B cell (primary cell): ENCODE data around the gene KCTD18. TPM values are rescaled to one million over a fixed set of nuclear protein-coding genes. Genes with fewer than 3 reads are reported as not detected.

Experiments used
- ATAC-seq: fragments of 200-7000 bp; cut with Tn5 transposase; one replicate; pipeline ENCODE4 v1.10.0; 2021; ENCODE audit warnings: low read depth, mild to moderate bottlenecking, moderate number of reproducible peaks, moderate library complexity
- CTCF ChIA-PET: fragments of 350-600 bp; sonication (Branson Sonifier 250); formaldehyde crosslinking; loops from one replicate; lab custom pipeline; 2021; ENCODE audit warnings: antibody characterized with exemption, inconsistent platforms; lab: Charles Lee
- POLR2A ChIA-PET: fragments of 350-600 bp; sonication (Branson Sonifier 250); formaldehyde crosslinking; loops from one replicate; lab custom pipeline; 2021; ENCODE audit warnings: antibody characterized with exemption; lab: Charles Lee
- DNase-seq: peaks from one replicate; pipeline ENCODE4 v3.0.0; 2013
- H2AFZ ChIP-seq: 2 replicates; pipeline ENCODE4 v1.6.1; 2012; ENCODE audit warnings: mild to moderate bottlenecking, low read depth, low read length; ENCODE audit not compliant: insufficient read depth, poor library complexity, severe bottlenecking
- H3K27ac ChIP-seq, 2 donors: 1 replicate in 1 of 2; 2 replicates in 1 of 2; pipeline ENCODE4 v1.5.1; 2012 to 2013; ENCODE audit warnings: low read length in 2 of 2, mild to moderate bottlenecking in 2 of 2, moderate library complexity in 1 of 2
- H3K27me3 ChIP-seq, 4 experiments: fragments of 200-600 bp in 1 of 4; sonication (generic) in 1 of 4; replicated peaks in 1 of 4; 1 replicate in 2 of 4; 2 replicates in 2 of 4; pipeline versions ENCODE4 v1.6.1 to v1.7.0; 2013 to 2016; ENCODE audit warnings: low read length in 3 of 4, mild to moderate bottlenecking in 2 of 4, mixed read lengths in 1 of 4, moderate library complexity in 1 of 4; ENCODE audit not compliant: insufficient read depth in 4 of 4, control insufficient read depth in 3 of 4; ENCODE audit errors: control extremely low read depth in 1 of 4
- H3K36me3 ChIP-seq, 2 experiments: replicated peaks in 1 of 2; 1 replicate in 1 of 2; 2 replicates in 1 of 2; pipeline versions ENCODE4 v1.6.1 to v1.7.1; 2013; ENCODE audit warnings: low read length in 1 of 2; ENCODE audit not compliant: insufficient read depth in 2 of 2, control insufficient read depth in 1 of 2; ENCODE audit errors: control extremely low read depth in 1 of 2, extremely low read depth in 1 of 2
- H3K4me1 ChIP-seq, 2 donors: fragments of 200-600 bp in 1 of 2; sonication (generic) in 1 of 2; 1 replicate in 1 of 2; 2 replicates in 1 of 2; pipeline versions ENCODE4 v1.5.1 to v1.6.1; 2013 to 2017; ENCODE audit warnings: low read length in 2 of 2; ENCODE audit not compliant: control insufficient read depth in 2 of 2, insufficient read depth in 2 of 2
- H3K4me2 ChIP-seq: replicated peaks from 2 replicates; pipeline ENCODE3; 2012; ENCODE audit warnings: mild to moderate bottlenecking, low read depth, low read length; ENCODE audit not compliant: poor library complexity, severe bottlenecking
- H3K4me3 ChIP-seq, 5 experiments: fragments of 200-600 bp in 1 of 5; sonication (generic) in 1 of 5; 1 replicate in 3 of 5; 2 replicates in 2 of 5; pipeline versions ENCODE4 v1.5.1 to v1.7.0; 2011 to 2016; ENCODE audit warnings: low read length in 4 of 5, mild to moderate bottlenecking in 4 of 5, low read depth in 2 of 5, control low read depth in 1 of 5, moderate library complexity in 1 of 5; ENCODE audit not compliant: insufficient read depth in 1 of 5; ENCODE audit errors: control extremely low read depth in 1 of 5, extremely low read depth in 1 of 5
- H3K79me2 ChIP-seq: fragments of 200-600 bp; sonication (generic); one replicate; pipeline ENCODE4 v1.6.0; 2016; ENCODE audit warnings: low read length; ENCODE audit not compliant: control insufficient read depth, insufficient read depth
- H3K9ac ChIP-seq: fragments of 200-600 bp; sonication (generic); 2 replicates; pipeline ENCODE4 v1.6.1; 2017; ENCODE audit warnings: mild to moderate bottlenecking, low read length, moderate library complexity
- H3K9me3 ChIP-seq, 3 donors: one replicate each; pipeline versions ENCODE4 v1.6.1 to v1.7.1; 2013; ENCODE audit warnings: low read length in 2 of 3; ENCODE audit not compliant: control insufficient read depth in 2 of 3, insufficient read depth in 1 of 3; ENCODE audit errors: control extremely low read depth in 1 of 3
- H4K20me1 ChIP-seq: 2 replicates; pipeline ENCODE4 v1.6.0; 2012; ENCODE audit warnings: mild to moderate bottlenecking, low read length; ENCODE audit not compliant: insufficient read depth, control insufficient read depth, poor library complexity, severe bottlenecking
- H3K27ac Mint-ChIP-seq: one replicate; pipeline ENCODE4 v1.8.0; 2021; ENCODE audit warnings: mixed read lengths
- H3K27me3 Mint-ChIP-seq: one replicate; pipeline ENCODE4 v1.8.0; 2021; ENCODE audit warnings: mixed read lengths
- H3K4me1 Mint-ChIP-seq: one replicate; pipeline ENCODE4 v1.8.0; 2021; ENCODE audit warnings: mixed read lengths
- H3K4me3 Mint-ChIP-seq: one replicate; pipeline ENCODE4 v1.8.0; 2021; ENCODE audit warnings: mixed read lengths
- H3K9me3 Mint-ChIP-seq: one replicate; pipeline ENCODE4 v1.8.0; 2022; ENCODE audit warnings: mixed read lengths; ENCODE audit not compliant: insufficient read depth
- EZH2 ChIP-seq: IDR thresholded peaks from 2 replicates; pipeline ENCODE4 v1.6.1; 2012; ENCODE audit warnings: borderline replicate concordance, low read depth, mild to moderate bottlenecking, moderate library complexity, low read length; ENCODE audit not compliant: insufficient read depth, poor library complexity, severe bottlenecking
- WGBS: methylation state at CpG from one replicate; pipeline ENCODE4 v1.1.5; 2013; ENCODE audit warnings: missing lambda C conversion rate; ENCODE audit not compliant: insufficient coverage; 5-methylcytosine and 5-hydroxymethylcytosine counted together
- intact Hi-C: fragments of 100-400 bp; cut with micrococcal nuclease; formaldehyde crosslinking; loops from one replicate; pipeline ENCODE4 v1.10.0; 2022
- polyA plus RNA-seq: library from polyadenylated mRNA; depleted of rRNA; stranded (reverse); fragments of >200 nt; gene quantifications from 2 replicates; pipeline ENCODE4 v1.2.3, GENCODE V29; 2012
- total RNA-seq, 2 donors: library from RNA; stranded (reverse); fragments of 120-200 nt in 1 of 2; gene quantifications; 1 replicate in 1 of 2; 2 replicates in 1 of 2; pipeline versions ENCODE4 v1.2.3 to v1.2.4, GENCODE V29; 2013 to 2022
- TF ChIP-seq, protein P1 (sequence below): fragments of 200-600 bp; IDR thresholded peaks from one replicate; pipeline ENCODE4 v1.8.0; 2022; ENCODE audit warnings: antibody characterized with exemption, mild to moderate bottlenecking

The KCTD18 gene
- total and polyA plus RNA-seq, 2 donors (not counting 1 experiment from before 2014, with no cell fraction given): 15.3 to 20.2 TPM

- intact Hi-C loops: loop anchor here (5.0 kb wide), 1 partner anchor 775 kb away; no protein-coding TSS in a partner anchor
- Mint-ChIP-seq H3K27me3 (peaks cover 8% of the 10 kb centered on the region), H3K4me1 (no peaks in the 10 kb centered on the region), H3K4me3 (no peak overlapping the region), H3K27ac (no peak overlapping the region), H3K9me3 (no peaks in the 10 kb centered on the region)
- no peak for TF ChIP-seq EZH2
- TF ChIP-seq, protein P1, sequence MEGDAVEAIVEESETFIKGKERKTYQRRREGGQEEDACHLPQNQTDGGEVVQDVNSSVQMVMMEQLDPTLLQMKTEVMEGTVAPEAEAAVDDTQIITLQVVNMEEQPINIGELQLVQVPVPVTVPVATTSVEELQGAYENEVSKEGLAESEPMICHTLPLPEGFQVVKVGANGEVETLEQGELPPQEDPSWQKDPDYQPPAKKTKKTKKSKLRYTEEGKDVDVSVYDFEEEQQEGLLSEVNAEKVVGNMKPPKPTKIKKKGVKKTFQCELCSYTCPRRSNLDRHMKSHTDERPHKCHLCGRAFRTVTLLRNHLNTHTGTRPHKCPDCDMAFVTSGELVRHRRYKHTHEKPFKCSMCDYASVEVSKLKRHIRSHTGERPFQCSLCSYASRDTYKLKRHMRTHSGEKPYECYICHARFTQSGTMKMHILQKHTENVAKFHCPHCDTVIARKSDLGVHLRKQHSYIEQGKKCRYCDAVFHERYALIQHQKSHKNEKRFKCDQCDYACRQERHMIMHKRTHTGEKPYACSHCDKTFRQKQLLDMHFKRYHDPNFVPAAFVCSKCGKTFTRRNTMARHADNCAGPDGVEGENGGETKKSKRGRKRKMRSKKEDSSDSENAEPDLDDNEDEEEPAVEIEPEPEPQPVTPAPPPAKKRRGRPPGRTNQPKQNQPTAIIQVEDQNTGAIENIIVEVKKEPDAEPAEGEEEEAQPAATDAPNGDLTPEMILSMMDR: no peak
- ChIA-PET CTCF (interaction anchor here (0.7 to 3.5 kb wide), 8 partner anchors 11 to 777 kb away, joined by 3 to 22 read pairs (median 6); no protein-coding TSS in a partner anchor), POLR2A (no interaction called here)
- Histone ChIP-seq H3K27ac (no peak overlapping the region), H4K20me1 (no peaks in the 10 kb centered on the region), H3K36me3 (no peaks in the 10 kb centered on the region), H3K27me3 (no peaks in the 10 kb centered on the region), H3K4me1 (no peaks in the 10 kb centered on the region), H3K9me3 (no peaks in the 10 kb centered on the region), H2AFZ (no peak overlapping the region), H3K4me2 (no peak overlapping the region), H3K79me2 (no peaks in the 10 kb centered on the region), H3K4me3 (no peak overlapping the region), H3K9ac (no peak overlapping the region)
- DNase-seq (no peak), ATAC-seq (no peak)
Measured at GRCh38 chr2:200482194-200482593, 27.7 kb downstream of the KCTD18 start.

GRCh38 chr2:200479692-200480265, 30.1 kb downstream of the KCTD18 start:
- Mint-ChIP-seq H3K4me3 (no peak overlapping the region), H3K27ac (no peak overlapping the region), H3K4me1 (no peaks in the 10 kb centered on the region), H3K27me3 (peaks cover 8% of the 10 kb centered on the region), H3K9me3 (no peaks in the 10 kb centered on the region)
- WGBS: 73% methylated on average over 5 of the region's 8 CpGs
- Histone ChIP-seq H3K27me3 (no peaks in the 10 kb centered on the region), H4K20me1 (no peaks in the 10 kb centered on the region), H3K9me3 (no peaks in the 10 kb centered on the region), H3K4me1 (no peaks in the 10 kb centered on the region), H3K4me2 (no peak overlapping the region), H3K36me3 (no peaks in the 10 kb centered on the region), H3K4me3 (no peak overlapping the region), H3K79me2 (no peaks in the 10 kb centered on the region), H3K9ac (no peak overlapping the region), H2AFZ (no peak overlapping the region), H3K27ac (no peak overlapping the region)
- intact Hi-C loops: loop anchor here (5.0 kb wide), 1 partner anchor 772 kb away; no protein-coding TSS in a partner anchor
- TF ChIP-seq, protein P1: no peak
- TF ChIP-seq EZH2: no peak
- ChIA-PET POLR2A (no interaction called here), CTCF (interaction anchor here (0.8 to 2.2 kb wide), 4 partner anchors 9 to 504 kb away, joined by 3 to 20 read pairs (median 4); no protein-coding TSS in a partner anchor)
- ATAC-seq: no peak
- DNase-seq: no peak
